Measurements from ENCODE around the gene DHX8. TPM values are rescaled to one million over a fixed set of nuclear protein-coding genes. Genes with fewer than 3 reads are reported as not detected.

DHX8 gene
- total RNA-seq, 1 donor from 2014 or later, result 71.9 TPM

DNA sequence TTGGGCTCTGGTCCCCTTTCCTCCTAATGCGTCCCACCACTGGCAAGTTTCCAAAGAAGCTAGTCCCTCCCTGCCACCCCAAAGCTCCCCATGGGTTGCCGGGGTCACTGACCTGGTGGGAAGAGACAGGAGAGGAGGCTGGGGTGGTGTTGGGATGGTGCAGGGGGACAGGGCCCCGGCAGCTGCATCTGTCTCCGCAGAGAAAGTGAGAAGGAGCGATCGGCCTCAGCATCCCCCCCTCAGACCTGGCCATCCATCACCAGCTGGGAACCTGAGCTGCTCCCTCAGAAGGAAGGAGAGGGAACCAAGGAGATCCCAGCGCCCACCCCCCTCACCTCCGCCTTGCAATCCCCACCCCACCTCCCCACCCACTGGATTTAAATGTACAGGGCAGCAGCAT lies 59.1 kb downstream of the DHX8 start:
- Mint-ChIP-seq H3K4me3 (no peak overlapping the region), H3K27me3 (ENCODE audit: low read depth) (peaks cover 72% of the 10 kb centered on the region), H3K27ac (no peak overlapping the region), H3K36me3 (no peaks in the 10 kb centered on the region), H3K4me1 (peaks cover 32% of the 10 kb centered on the region), H3K9me3 (no peaks in the 10 kb centered on the region)
- no peak for DNase-seq (ENCODE audit: low spot score in 2 of 2, unreplicated experiment in 2 of 2)
- TF ChIP-seq, protein P1, sequence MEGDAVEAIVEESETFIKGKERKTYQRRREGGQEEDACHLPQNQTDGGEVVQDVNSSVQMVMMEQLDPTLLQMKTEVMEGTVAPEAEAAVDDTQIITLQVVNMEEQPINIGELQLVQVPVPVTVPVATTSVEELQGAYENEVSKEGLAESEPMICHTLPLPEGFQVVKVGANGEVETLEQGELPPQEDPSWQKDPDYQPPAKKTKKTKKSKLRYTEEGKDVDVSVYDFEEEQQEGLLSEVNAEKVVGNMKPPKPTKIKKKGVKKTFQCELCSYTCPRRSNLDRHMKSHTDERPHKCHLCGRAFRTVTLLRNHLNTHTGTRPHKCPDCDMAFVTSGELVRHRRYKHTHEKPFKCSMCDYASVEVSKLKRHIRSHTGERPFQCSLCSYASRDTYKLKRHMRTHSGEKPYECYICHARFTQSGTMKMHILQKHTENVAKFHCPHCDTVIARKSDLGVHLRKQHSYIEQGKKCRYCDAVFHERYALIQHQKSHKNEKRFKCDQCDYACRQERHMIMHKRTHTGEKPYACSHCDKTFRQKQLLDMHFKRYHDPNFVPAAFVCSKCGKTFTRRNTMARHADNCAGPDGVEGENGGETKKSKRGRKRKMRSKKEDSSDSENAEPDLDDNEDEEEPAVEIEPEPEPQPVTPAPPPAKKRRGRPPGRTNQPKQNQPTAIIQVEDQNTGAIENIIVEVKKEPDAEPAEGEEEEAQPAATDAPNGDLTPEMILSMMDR (IDR thresholded peaks at IDR 0.05; ENCODE audit: unreplicated experiment), result no peak

DNA sequence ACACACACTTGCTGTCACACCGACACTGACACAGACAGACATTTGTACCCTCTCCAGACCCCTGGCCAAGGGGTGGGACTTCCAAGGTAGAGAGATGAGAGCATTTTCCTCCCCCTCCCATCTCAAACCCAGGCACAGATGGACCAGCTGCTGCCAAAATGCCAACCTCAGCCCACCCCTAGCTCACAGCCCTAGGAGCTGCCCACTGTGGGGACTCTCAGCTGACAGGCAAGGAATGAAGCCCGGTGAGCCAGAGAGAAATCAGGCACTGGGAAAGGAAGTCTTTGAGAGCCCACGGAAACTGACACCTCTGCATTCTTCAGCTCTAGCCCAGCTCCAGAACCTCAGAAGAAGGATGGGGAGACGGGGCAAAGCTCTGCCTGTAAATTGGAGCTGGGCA lies 59.5 kb downstream of the DHX8 start:
- Mint-ChIP-seq H3K9me3 (no peaks in the 10 kb centered on the region), H3K27ac (no peak overlapping the region), H3K36me3 (no peaks in the 10 kb centered on the region), H3K4me1 (peaks cover 32% of the 10 kb centered on the region), H3K4me3 (no peak overlapping the region), H3K27me3 (ENCODE audit: low read depth) (peaks cover 76% of the 10 kb centered on the region)
- TF ChIP-seq, protein P1 (IDR thresholded peaks at IDR 0.05; ENCODE audit: unreplicated experiment), result no peak
- no peak for DNase-seq (ENCODE audit: low spot score in 2 of 2, unreplicated experiment in 2 of 2)

DNA sequence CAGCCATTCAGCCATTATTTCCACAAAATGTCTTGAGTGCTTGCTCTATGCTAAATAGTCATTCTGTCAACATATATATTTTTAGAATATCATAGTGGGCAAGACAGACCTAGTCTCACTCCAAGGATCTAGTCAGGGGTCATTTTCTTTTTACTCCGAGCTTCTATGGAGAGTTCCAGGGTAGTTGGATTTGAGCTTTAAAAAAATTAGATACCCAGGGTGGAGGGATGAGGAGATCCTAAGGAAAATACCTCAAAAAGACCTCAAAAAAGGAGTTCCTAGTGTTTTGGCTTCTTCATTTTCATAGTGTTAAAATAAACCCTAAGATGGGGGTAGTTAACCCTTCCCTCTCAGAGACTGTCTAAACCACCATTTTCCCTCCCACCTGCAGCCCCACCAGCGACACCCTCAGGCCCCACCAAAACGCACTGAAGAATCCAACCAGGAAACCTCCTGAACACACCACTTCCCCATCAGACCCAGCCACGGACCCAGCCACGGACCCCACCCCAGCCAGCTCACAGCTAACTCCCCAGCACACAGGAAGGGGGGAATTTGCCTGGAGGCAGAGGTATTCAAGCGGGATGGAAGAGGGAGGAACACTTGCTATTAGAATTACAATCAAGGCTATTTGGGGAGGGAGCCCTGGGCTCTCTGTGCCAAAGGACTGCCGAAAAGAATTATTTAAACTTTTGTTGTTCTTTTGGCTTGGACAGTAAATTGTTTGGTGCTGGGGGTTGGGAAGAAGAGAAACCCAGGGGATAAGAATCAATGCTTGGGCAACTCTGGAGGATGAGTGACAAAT lies 60.2 kb downstream of the DHX8 start:
- no peaks in the 10 kb centered on the region for H3K9me3 Mint-ChIP-seq
- H3K27me3 Mint-ChIP-seq (ENCODE audit: low read depth), result peaks cover 81% of the 10 kb centered on the region
- H3K27ac Mint-ChIP-seq, result no peak overlapping the region
- no peaks in the 10 kb centered on the region for H3K36me3 Mint-ChIP-seq
- TF ChIP-seq, protein P1 (IDR thresholded peaks at IDR 0.05; ENCODE audit: unreplicated experiment), result no peak
- H3K4me1 Mint-ChIP-seq, result peaks cover 32% of the 10 kb centered on the region
- no peak for DNase-seq (ENCODE audit: low spot score in 2 of 2, unreplicated experiment in 2 of 2)
- H3K4me3 Mint-ChIP-seq, result peak overlapping the region; percentile 69

DNA sequence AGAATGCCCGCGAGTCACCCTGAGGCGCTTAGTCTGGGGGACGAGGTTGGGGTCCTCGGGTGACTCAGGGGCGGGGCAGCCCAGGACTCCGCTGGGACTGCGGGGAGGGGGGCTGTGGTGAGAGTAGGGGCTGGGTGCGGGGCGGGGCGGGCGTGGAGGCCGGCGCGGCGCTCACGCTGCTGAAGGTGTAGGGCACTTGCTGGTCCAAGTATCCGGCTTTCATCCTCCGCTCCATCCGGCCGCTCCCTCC lies 61.5 kb downstream of the DHX8 start:
- no peak for DNase-seq (ENCODE audit: low spot score in 2 of 2, unreplicated experiment in 2 of 2)
- H3K4me3 Mint-ChIP-seq, result peak overlapping the region; percentile 69
- TF ChIP-seq, protein P1 (IDR thresholded peaks at IDR 0.05; ENCODE audit: unreplicated experiment), result no peak
- no peak overlapping the region for H3K27ac Mint-ChIP-seq
- no peaks in the 10 kb centered on the region for H3K9me3 Mint-ChIP-seq
- H3K4me1 Mint-ChIP-seq, result peaks cover 32% of the 10 kb centered on the region
- no peaks in the 10 kb centered on the region for H3K36me3 Mint-ChIP-seq
- peaks cover 85% of the 10 kb centered on the region for H3K27me3 Mint-ChIP-seq (ENCODE audit: low read depth)

DNA sequence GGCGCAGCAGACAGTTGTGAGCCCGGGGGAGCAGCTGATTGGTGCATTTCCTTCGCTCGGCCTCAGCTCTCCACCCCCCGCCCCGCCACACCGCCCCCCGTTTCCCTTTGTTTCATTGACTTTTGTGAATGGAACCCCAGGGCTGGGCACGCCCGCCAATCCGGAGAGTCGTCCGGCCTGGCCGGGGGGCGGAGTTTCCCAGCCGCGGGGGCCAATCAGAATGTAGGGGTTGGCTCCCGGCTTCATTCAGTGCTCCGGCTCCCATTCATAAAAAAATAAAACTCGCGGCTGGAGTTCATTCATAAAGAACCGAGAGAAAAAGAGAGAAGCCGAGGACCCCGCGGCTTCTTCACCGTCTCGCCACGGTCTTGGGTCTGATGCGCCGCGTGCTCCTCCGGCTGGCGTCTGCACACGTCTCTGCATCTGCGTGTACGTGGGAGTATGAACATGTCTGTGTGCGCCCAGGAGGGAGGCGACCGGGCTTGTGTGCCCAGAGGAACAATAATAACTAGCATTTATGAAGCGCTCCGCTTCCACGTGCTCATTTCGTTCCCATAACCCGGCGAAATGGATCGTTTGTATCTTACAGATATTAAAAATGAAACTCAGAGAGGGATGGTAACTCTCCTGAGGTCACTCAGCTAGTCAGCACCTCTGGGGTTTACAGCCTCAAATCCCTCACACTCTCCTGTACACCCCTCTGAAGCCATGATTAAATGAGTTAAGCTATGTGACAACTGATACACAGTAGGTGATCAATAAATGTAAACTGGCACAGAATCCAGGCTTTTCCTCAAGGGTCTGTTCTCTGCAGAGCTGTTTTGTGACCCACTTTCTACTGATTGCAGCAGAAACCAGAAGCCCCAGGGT lies 62.8 kb downstream of the DHX8 start, which contains the start of gene ETV4:
Gene ETV4 (minus strand): TSS at position 22 of the 870 bp plus-strand sequence. CDS start 723 bp downstream, outside the sequence.
- TF ChIP-seq, protein P1 (IDR thresholded peaks at IDR 0.05; ENCODE audit: unreplicated experiment), result no peak
- Mint-ChIP-seq H3K9me3 (no peaks in the 10 kb centered on the region), H3K4me1 (peaks cover 26% of the 10 kb centered on the region), H3K4me3 (peak within 1 kb of the TSS; percentile 69), H3K27ac (peak within 1 kb of the TSS; percentile 19), H3K27me3 (ENCODE audit: low read depth) (peaks cover 80% of the 10 kb centered on the region), H3K36me3 (no peaks in the 10 kb centered on the region)
- peak; percentile 79 to 90 for DNase-seq (ENCODE audit: low spot score in 2 of 2, unreplicated experiment in 2 of 2)
